Aortic smooth muscle cell (primary cell): ENCODE measurements around the gene LCE3E. TPM values are rescaled to one million over a fixed set of nuclear protein-coding genes. Genes with fewer than 3 reads are reported as not detected.

Experiments
- total RNA-seq: library from RNA; depleted of rRNA; stranded (reverse); fragments of >200 nt; gene quantifications from 2 replicates; pipeline ENCODE4 v1.2.3, GENCODE V29; 2014

The LCE3E gene
- total RNA-seq = not detected in 2 replicates

DNA sequence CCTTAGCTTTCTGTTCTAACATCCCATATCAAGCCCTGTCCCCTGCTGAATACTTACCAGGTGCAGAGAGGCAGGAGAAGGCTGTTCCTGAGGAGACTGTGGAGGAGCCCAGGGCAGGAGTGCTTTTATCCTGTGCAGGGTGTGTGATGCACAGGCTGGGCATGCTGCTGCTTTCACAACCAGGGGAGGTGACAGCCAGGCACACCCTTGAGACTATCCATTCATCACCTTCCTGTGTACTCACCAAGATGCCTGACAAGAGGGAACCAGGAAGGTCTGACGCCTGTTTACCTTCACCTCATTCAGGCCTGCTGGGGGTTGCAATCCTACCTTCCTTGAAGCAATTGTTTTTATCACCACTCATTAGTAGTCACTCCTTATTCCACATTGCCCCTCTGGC is at the start of gene LCE3E:
Gene LCE3E, minus strand, starts transcription at position 100 of the 400 bp plus-strand sequence. CDS start 572 bp downstream, outside the sequence.

GRCh38 chr1:152613511-152613910 is 46.9 kb upstream of the LCE3E start, which contains the start of gene LCE3B:
LCE3B (plus strand) TSS chr1:152613811; CDS start chr1:152613811, 0 bp downstream.

GRCh38 chr1:152599934-152600333 is 33.4 kb upstream of the LCE3E start, which contains the start of gene LCE3C:
LCE3C (plus strand) TSS chr1:152600234; CDS start chr1:152600732, 498 bp downstream.

DNA sequence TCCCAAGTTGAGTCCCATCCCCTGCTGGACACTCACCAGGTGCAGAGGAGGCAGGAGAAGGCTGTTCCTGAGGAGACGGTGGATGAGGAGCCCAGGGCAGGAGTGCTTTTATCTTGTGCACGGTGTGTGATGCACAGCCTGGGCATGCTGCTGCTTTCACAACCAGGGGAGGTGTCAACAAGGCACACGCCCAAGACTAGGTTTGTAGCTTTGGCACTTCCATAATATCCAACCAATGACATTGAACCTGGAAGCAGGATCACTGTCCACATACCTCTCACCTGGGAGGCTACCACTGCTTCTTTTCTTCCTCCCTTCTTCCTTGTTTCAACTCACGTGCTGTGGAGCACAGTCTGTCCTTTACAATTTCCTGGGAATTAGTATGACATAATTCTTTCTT is 13.9 kb upstream of the LCE3E start, which contains the start of gene LCE3D:
Gene LCE3D, minus strand, starts transcription at position 84 of the 400 bp plus-strand sequence. CDS start 580 bp downstream, outside the sequence.

Other genes with a start within 250 kb of the LCE3E start
- gene FLG, start 241.5 kb downstream of the LCE3E start, total RNA-seq = not detected in 2 replicates
- gene FLG2, start 206.8 kb downstream of the LCE3E start, total RNA-seq = not detected in 2 replicates
- not detected in 2 replicates for gene CRNN, start 152.5 kb downstream of the LCE3E start, total RNA-seq
- not detected in 2 replicates for gene LCE5A, start 56.0 kb downstream of the LCE3E start, total RNA-seq
- not detected in 2 replicates for gene CRCT1, start 52.3 kb downstream of the LCE3E start, total RNA-seq
- not detected in 2 replicates for gene LCE3D, start 13.7 kb upstream of the LCE3E start, total RNA-seq
- gene LCE3C, start 33.5 kb upstream of the LCE3E start, total RNA-seq = not detected in 2 replicates
- not detected in 2 replicates for gene LCE3B, start 47.0 kb upstream of the LCE3E start, total RNA-seq
- not detected in 2 replicates for gene LCE3A, start 56.3 kb upstream of the LCE3E start, total RNA-seq
- not detected in 2 replicates for gene LCE2D, start 96.6 kb upstream of the LCE3E start, total RNA-seq
- gene LCE2C, start 108.5 kb upstream of the LCE3E start, total RNA-seq = not detected in 2 replicates
- gene LCE2B, start 119.3 kb upstream of the LCE3E start, total RNA-seq = not detected in 2 replicates
- not detected in 2 replicates for gene LCE2A, start 131.6 kb upstream of the LCE3E start, total RNA-seq
- not detected in 2 replicates for gene LCE4A, start 141.4 kb upstream of the LCE3E start, total RNA-seq
- not detected in 2 replicates for gene KPRP, start 191.2 kb upstream of the LCE3E start, total RNA-seq
- gene LCE1F, start 208.4 kb upstream of the LCE3E start, total RNA-seq = not detected in 2 replicates
- not detected in 2 replicates for gene LCE1E, start 219.5 kb upstream of the LCE3E start, total RNA-seq
- gene LCE1D, start 229.9 kb upstream of the LCE3E start, total RNA-seq = not detected in 2 replicates
- gene LCE1C, start 239.9 kb upstream of the LCE3E start, total RNA-seq = not detected in 2 replicates
- gene LCE1B, start 245.2 kb upstream of the LCE3E start, total RNA-seq = not detected in 2 replicates